ENCODE data around the gene SNX11.

DNA sequence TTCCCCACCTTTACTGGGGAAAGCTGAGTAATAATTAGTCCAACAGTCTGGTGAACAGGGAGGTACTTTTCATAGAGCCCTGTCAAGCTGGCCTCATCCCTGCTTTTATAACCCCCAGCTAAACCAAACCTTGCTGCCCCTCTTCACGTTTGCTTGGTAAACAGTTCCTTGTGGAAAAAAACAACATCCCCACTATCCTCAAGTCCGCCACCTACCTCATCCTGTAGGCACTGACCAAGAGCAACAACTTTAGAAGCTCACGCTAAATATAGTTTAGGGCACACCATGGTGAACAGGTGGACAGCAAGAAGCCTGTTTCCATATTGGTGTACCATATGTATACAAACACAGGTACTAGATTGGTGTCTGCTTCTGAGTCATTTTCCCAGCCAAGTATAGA, 42.9 kb upstream of the SNX11 start:
- TF ChIP-seq, protein P1, sequence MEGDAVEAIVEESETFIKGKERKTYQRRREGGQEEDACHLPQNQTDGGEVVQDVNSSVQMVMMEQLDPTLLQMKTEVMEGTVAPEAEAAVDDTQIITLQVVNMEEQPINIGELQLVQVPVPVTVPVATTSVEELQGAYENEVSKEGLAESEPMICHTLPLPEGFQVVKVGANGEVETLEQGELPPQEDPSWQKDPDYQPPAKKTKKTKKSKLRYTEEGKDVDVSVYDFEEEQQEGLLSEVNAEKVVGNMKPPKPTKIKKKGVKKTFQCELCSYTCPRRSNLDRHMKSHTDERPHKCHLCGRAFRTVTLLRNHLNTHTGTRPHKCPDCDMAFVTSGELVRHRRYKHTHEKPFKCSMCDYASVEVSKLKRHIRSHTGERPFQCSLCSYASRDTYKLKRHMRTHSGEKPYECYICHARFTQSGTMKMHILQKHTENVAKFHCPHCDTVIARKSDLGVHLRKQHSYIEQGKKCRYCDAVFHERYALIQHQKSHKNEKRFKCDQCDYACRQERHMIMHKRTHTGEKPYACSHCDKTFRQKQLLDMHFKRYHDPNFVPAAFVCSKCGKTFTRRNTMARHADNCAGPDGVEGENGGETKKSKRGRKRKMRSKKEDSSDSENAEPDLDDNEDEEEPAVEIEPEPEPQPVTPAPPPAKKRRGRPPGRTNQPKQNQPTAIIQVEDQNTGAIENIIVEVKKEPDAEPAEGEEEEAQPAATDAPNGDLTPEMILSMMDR (IDR thresholded peaks at IDR 0.05), result no peak
- TF ChIP-seq POLR2A (IDR thresholded peaks at IDR 0.05), result no peak

All from esophagus squamous epithelium (tissue), 4 donors.